Measurements from ENCODE around the gene AURKAIP1. TPM values are rescaled to one million over a fixed set of nuclear protein-coding genes. Genes with fewer than 3 reads are reported as not detected.

Gene AURKAIP1
- total and polyA plus RNA-seq, 2 donors from 2014 or later, result 111 to 359 TPM

DNA sequence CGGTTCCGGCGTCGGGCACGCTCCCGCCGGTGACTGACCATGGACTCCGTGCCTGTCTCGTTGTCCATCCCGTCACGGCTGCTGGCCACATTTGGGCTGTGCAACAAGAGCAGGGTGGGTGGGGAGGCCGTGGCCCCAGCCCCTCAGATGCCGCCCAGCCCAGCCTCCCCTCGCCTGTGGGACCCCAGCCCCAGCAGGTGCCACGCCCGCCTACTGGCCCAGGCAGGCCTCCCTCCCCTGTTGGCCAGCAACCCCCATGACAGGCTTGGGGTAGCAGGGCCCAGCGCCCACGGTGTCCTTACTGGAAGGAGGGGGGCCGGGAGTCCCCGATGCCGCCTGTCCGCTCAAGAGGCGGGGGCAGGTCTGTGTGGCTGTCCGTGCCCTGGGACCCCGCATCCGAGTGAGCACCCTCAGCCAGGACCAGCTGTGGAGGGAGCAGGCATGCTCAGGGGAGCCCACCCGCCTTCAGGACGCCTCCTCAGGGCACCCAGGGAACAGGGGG is 32.9 kb downstream of the AURKAIP1 start:
- intact Hi-C loops (cut with DNase I), result no loop called here
- FAIRE-seq (no peak), DNase-seq (no peak)
- H3K4me1 ChIP-seq (ENCODE audit: control insufficient read depth in 2 of 3, insufficient read depth in 2 of 3, low read depth in 1 of 3, low read length in 3 of 3), result peaks cover 0 to 11% (median 0%) of the 10 kb centered on the region in 3 donors
- H3K9me3 ChIP-seq (ENCODE audit: control insufficient read depth in 2 of 3, insufficient read depth in 1 of 3, low read length in 3 of 3), result no peaks in the 10 kb centered on the region
- H3K27me3 ChIP-seq (ENCODE audit: control insufficient read depth, insufficient read depth, low read length), result no peaks in the 10 kb centered on the region
- H3K27ac ChIP-seq (ENCODE audit: low read depth in 2 of 2, low read length in 2 of 2), result no peak overlapping the region
- peaks cover 4 to 12% (median 11%) of the 10 kb centered on the region in 3 donors for H3K36me3 ChIP-seq (ENCODE audit: control insufficient read depth in 2 of 3, insufficient read depth in 3 of 3, low read length in 3 of 3)
- H3K4me3 ChIP-seq (ENCODE audit: low read length in 3 of 3), result no peak overlapping the region
- no peak overlapping the region for H3K9ac ChIP-seq (ENCODE audit: low read length in 3 of 3)
- TF ChIP-seq, protein P1, sequence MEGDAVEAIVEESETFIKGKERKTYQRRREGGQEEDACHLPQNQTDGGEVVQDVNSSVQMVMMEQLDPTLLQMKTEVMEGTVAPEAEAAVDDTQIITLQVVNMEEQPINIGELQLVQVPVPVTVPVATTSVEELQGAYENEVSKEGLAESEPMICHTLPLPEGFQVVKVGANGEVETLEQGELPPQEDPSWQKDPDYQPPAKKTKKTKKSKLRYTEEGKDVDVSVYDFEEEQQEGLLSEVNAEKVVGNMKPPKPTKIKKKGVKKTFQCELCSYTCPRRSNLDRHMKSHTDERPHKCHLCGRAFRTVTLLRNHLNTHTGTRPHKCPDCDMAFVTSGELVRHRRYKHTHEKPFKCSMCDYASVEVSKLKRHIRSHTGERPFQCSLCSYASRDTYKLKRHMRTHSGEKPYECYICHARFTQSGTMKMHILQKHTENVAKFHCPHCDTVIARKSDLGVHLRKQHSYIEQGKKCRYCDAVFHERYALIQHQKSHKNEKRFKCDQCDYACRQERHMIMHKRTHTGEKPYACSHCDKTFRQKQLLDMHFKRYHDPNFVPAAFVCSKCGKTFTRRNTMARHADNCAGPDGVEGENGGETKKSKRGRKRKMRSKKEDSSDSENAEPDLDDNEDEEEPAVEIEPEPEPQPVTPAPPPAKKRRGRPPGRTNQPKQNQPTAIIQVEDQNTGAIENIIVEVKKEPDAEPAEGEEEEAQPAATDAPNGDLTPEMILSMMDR (IDR thresholded peaks at IDR 0.05; ENCODE audit: borderline replicate concordance, extremely low read depth, insufficient read depth), result no peak

DNA sequence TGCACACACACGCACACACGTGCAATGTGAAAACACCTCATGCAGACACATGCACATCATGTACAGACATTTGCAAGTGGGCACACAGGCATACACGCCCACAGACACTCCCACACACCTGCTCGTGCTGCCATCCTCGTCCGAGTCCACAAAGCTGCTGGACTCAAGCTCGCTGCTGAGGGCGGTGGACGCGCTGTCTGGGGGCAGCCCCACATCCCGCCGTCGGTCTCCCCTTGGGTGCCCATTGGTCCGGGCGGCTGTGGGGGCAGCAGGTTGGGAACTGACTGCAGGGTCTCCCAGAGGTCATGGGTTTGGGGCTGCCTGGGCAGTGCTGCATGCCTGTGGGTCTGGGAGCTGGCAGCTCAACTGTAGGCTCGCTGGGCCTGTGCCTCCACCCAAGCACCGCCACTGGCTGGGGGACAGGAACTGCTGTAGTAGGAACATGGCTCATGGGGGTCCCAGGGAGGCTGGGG is 33.4 kb downstream of the AURKAIP1 start:
- H3K9ac ChIP-seq (ENCODE audit: low read length in 3 of 3), result no peak overlapping the region
- no peak for DNase-seq
- no peaks in the 10 kb centered on the region for H3K27me3 ChIP-seq (ENCODE audit: control insufficient read depth, insufficient read depth, low read length)
- H3K4me1 ChIP-seq (ENCODE audit: control insufficient read depth in 2 of 3, insufficient read depth in 2 of 3, low read depth in 1 of 3, low read length in 3 of 3), result peaks cover 0 to 6% (median 0%) of the 10 kb centered on the region in 3 donors
- no peak for FAIRE-seq
- intact Hi-C loops (cut with DNase I), result no loop called here
- TF ChIP-seq, protein P1 (IDR thresholded peaks at IDR 0.05; ENCODE audit: borderline replicate concordance, extremely low read depth, insufficient read depth), result no peak
- no peak overlapping the region for H3K27ac ChIP-seq (ENCODE audit: low read depth in 2 of 2, low read length in 2 of 2)
- no peaks in the 10 kb centered on the region for H3K9me3 ChIP-seq (ENCODE audit: control insufficient read depth in 2 of 3, insufficient read depth in 1 of 3, low read length in 3 of 3)
- no peak overlapping the region for H3K4me3 ChIP-seq (ENCODE audit: low read length in 3 of 3)
- peaks cover 4 to 12% (median 11%) of the 10 kb centered on the region in 3 donors for H3K36me3 ChIP-seq (ENCODE audit: control insufficient read depth in 2 of 3, insufficient read depth in 3 of 3, low read length in 3 of 3)

DNA sequence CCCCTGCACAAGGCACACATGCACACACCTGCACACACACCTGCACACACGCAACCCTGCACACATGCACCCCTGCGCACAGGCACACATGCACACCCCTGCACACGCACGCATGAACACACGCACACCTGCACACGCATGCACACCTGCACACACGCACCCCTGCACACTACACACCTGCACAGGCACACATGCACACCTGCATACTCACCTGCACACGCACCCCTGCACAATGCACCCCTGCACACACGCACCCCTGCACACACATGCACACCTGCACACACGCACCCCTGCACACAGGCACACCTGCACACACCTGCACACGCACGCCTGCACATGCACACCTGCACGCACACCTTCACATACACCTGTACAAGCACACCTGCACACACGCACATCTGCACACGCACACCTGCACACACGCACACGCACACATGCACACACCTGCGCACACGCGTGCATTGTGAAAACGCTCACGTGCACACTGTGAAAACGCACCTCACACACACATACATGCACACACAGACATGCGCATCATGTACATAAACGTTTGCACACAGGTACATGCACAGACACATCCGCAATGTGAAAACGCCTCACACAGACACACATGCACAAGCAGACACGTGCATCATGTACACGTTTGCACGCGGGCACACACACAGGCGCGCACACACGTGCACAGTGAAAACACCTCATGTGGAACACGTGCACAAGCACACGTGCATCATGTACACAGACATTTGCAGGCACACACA is 34.0 kb downstream of the AURKAIP1 start:
- intact Hi-C loops (cut with DNase I), result no loop called here
- Histone ChIP-seq H3K36me3 (ENCODE audit: control insufficient read depth in 2 of 3, insufficient read depth in 3 of 3, low read length in 3 of 3) (peaks cover 4 to 12% (median 11%) of the 10 kb centered on the region in 3 donors), H3K9ac (ENCODE audit: low read length in 3 of 3) (no peak overlapping the region), H3K4me1 (ENCODE audit: control insufficient read depth in 2 of 3, insufficient read depth in 2 of 3, low read depth in 1 of 3, low read length in 3 of 3) (peaks cover 0 to 2% (median 0%) of the 10 kb centered on the region in 3 donors), H3K4me3 (ENCODE audit: low read length in 3 of 3) (no peak overlapping the region), H3K27me3 (ENCODE audit: control insufficient read depth, insufficient read depth, low read length) (no peaks in the 10 kb centered on the region), H3K27ac (ENCODE audit: low read depth in 2 of 2, low read length in 2 of 2) (no peak overlapping the region), H3K9me3 (ENCODE audit: control insufficient read depth in 2 of 3, insufficient read depth in 1 of 3, low read length in 3 of 3) (no peaks in the 10 kb centered on the region)
- TF ChIP-seq, protein P1 (IDR thresholded peaks at IDR 0.05; ENCODE audit: borderline replicate concordance, extremely low read depth, insufficient read depth), result no peak
- FAIRE-seq (no peak), DNase-seq (no peak)

Data from kidney (tissue), 14 donors.